Left ventricle myocardium inferior (tissue), 1 donor: ENCODE measurements around the gene NMT1. TPM values are rescaled to one million over a fixed set of nuclear protein-coding genes. Genes with fewer than 3 reads are reported as not detected.

Source experiments
- DNase-seq: peaks from one replicate; pipeline ENCODE4 v3.0.0-alpha.2; 2020
- H3K27ac ChIP-seq: fragments of 200-600 bp; replicated peaks from 2 replicates; pipeline ENCODE4 v1.8.0; 2021
- H3K27me3 ChIP-seq: fragments of 200-600 bp; 2 replicates; pipeline ENCODE4 v1.8.0; 2021; ENCODE audit warnings: low read depth
- H3K36me3 ChIP-seq: fragments of 200-600 bp; 2 replicates; pipeline ENCODE4 v1.8.0; 2021
- H3K4me1 ChIP-seq: fragments of 200-600 bp; 2 replicates; pipeline ENCODE4 v1.8.0; 2021
- H3K4me3 ChIP-seq: fragments of 200-600 bp; 2 replicates; pipeline ENCODE4 v1.8.0; 2021; ENCODE audit warnings: mild to moderate bottlenecking, moderate library complexity
- H3K9me3 ChIP-seq: fragments of 200-600 bp; replicated peaks from 2 replicates; pipeline ENCODE4 v1.8.0; 2021
- intact Hi-C: fragments of 100-400 bp; cut with micrococcal nuclease; formaldehyde crosslinking; loops from one replicate; pipeline ENCODE4 v1.11.0; 2022
- total RNA-seq: library from RNA; stranded (reverse); fragmentation: NEBNext Ultra II Directional; extraction: Animal tissue kit (Norgen Biotek cat#: 25700); gene quantifications from one replicate; pipeline ENCODE4 v1.2.1, GENCODE V29; 2021
- TF ChIP-seq, protein P1 (sequence below): fragments of 200-600 bp; IDR thresholded peaks from 2 replicates; pipeline ENCODE4 v1.8.0; 2021; ENCODE audit warnings: antibody characterized with exemption, mild to moderate bottlenecking, borderline replicate concordance
- donor health status: DM: no; HTN: yes; CAD: no; lungs with severe emphysema.

Gene NMT1
- total RNA-seq, 1 donor from 2014 or later, result 86.0 TPM

DNA sequence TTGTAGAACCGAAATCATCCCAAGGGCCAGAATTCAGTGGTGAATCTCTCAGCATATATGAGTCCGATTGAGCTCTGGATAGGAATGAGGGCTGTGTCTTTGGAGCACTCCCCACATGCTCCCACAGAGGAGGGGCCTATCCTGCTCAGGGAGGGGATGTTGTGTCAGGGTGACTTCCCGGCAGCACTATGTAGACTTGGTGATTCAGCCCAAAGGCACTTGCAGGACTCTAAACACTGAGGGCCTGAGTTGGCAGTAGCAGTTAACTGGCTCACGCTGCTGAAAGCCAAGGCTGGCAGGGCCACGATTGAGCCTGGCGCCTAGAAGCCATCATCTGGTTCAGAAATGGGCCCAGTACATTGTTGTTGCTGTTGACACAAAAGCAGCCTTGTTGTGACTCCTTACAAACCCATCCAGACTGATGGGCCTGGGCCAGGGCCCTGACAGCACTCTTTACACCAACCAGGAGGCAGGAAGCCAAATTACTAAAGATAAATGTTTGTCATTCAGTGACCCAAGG lies 31.9 kb downstream of the NMT1 start:
- peak; percentile 81 for DNase-seq
- Histone ChIP-seq H3K4me1 (peaks cover 62% of the 10 kb centered on the region), H3K36me3 (peaks cover 83% of the 10 kb centered on the region), H3K9me3 (no peaks in the 10 kb centered on the region), H3K4me3 (peak overlapping the region; percentile 24), H3K27ac (peak overlapping the region; percentile 92), H3K27me3 (no peaks in the 10 kb centered on the region)
- intact Hi-C loops, result no loop called here
- TF ChIP-seq, protein P1, sequence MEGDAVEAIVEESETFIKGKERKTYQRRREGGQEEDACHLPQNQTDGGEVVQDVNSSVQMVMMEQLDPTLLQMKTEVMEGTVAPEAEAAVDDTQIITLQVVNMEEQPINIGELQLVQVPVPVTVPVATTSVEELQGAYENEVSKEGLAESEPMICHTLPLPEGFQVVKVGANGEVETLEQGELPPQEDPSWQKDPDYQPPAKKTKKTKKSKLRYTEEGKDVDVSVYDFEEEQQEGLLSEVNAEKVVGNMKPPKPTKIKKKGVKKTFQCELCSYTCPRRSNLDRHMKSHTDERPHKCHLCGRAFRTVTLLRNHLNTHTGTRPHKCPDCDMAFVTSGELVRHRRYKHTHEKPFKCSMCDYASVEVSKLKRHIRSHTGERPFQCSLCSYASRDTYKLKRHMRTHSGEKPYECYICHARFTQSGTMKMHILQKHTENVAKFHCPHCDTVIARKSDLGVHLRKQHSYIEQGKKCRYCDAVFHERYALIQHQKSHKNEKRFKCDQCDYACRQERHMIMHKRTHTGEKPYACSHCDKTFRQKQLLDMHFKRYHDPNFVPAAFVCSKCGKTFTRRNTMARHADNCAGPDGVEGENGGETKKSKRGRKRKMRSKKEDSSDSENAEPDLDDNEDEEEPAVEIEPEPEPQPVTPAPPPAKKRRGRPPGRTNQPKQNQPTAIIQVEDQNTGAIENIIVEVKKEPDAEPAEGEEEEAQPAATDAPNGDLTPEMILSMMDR, result no peak

DNA sequence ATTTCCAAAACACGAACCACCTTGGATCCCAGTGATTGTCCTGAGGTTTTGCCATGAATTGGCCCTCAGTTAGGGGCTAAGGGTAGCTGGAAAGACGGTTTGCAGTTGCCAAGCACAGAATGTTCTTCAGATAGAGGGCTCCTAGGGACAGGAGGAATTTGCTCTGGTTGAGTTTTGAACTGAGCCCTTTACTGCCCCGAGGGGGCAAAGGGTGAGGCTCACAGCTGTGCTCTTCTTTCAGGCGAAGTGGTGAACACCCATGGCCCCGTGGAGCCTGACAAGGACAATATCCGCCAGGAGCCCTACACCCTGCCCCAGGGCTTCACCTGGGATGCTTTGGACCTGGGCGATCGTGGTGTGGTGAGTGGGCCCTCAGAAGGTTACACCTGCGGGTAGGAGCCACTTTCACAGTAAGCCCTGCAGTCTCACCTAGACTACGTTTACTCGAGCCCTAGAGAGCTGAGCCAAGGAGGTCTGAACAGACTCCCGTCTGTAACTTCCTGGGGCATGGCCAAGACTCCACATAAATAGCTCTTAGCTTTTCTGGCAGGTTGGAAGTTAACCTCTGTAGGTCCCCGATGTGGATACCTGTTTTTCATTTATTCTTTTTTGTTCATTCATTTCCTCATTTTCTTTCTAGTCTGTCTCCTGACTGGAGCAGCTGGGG lies 32.5 kb downstream of the NMT1 start:
- intact Hi-C loops, result no loop called here
- TF ChIP-seq, protein P1, result no peak
- peak; percentile 43 for DNase-seq
- Histone ChIP-seq H3K27me3 (no peaks in the 10 kb centered on the region), H3K4me1 (peaks cover 61% of the 10 kb centered on the region), H3K36me3 (peaks cover 83% of the 10 kb centered on the region), H3K9me3 (no peaks in the 10 kb centered on the region), H3K27ac (peak overlapping the region; percentile 92), H3K4me3 (peak overlapping the region; percentile 24)

DNA sequence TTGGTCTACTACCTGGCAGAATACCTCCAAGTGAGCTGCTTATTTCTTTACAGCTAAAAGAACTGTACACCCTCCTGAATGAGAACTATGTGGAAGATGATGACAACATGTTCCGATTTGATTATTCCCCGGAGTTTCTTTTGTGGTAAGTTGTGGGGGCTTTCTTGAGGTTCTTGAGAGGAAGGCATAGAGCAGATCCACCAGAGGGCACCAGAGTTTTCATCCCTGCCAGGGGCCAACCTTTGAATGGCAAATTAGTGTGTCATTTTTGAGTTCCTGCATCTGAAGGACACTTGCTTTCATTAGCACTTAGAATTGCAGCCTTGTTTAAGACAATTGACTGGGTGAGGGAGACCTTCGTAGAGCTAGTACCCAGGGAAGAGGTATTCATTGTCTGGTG lies 35.0 kb downstream of the NMT1 start:
- H3K27me3 ChIP-seq, result no peaks in the 10 kb centered on the region
- no peaks in the 10 kb centered on the region for H3K9me3 ChIP-seq
- H3K27ac ChIP-seq, result peak overlapping the region; percentile 92
- H3K36me3 ChIP-seq, result peaks cover 80% of the 10 kb centered on the region
- peaks cover 68% of the 10 kb centered on the region for H3K4me1 ChIP-seq
- no peak overlapping the region for H3K4me3 ChIP-seq
- TF ChIP-seq, protein P1, result peak; percentile 62
- intact Hi-C loops, result no loop called here
- DNase-seq, result no peak

DNA sequence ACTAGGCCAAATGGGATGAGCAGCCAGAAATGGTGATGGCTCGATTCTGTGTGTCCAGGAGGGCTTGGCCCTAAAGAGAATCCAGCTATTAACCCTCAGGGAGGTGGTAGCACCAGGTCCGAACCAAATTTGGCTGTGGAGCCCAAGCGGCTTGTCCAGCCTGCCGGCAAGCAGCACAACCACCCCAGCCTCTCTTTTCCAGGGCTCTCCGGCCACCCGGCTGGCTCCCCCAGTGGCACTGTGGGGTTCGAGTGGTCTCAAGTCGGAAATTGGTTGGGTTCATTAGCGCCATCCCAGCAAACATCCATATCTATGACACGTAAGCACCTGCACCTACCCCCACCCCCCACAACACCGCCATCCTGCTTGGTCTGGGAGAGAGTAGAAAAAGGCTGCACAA lies 35.8 kb downstream of the NMT1 start:
- Histone ChIP-seq H3K27me3 (no peaks in the 10 kb centered on the region), H3K36me3 (peaks cover 84% of the 10 kb centered on the region), H3K9me3 (no peaks in the 10 kb centered on the region), H3K4me3 (no peak overlapping the region), H3K27ac (peak overlapping the region; percentile 92), H3K4me1 (peaks cover 69% of the 10 kb centered on the region)
- intact Hi-C loops, result no loop called here
- TF ChIP-seq, protein P1, result no peak
- no peak for DNase-seq

DNA sequence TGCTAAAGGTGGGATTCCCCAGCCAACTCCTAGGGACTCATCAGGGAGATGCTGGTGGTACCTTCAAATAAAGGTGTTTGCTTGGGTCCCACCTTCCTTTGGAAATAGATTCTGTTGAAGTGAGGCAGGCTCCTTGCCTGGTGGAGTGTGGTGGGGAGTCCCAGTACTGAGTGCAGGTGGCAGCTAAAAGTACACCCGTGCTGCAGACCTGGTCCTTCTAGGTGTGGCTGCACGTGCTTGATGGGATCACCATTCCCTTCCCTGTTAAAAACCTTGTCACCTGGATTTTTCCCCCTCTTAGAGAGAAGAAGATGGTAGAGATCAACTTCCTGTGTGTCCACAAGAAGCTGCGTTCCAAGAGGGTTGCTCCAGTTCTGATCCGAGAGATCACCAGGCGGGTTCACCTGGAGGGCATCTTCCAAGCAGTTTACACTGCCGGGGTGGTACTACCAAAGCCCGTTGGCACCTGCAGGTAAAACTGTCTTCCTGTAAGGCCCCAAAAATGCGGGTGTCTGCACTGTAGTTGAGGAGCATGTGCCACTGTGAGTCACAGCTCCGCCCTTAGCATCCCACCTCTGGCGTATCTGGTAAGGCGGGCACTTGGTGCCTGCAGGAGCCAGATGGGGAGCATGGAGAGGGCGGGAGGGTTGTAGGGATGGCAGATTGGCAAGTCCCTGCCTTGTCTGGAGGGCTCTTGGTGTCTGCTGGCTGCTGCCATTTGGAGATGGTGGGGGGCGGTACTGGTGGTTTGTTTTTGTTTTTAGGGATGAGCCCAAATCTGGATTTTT lies 37.2 kb downstream of the NMT1 start:
- intact Hi-C loops, result no loop called here
- peak overlapping the region; percentile 56 for H3K27ac ChIP-seq
- TF ChIP-seq, protein P1, result no peak
- H3K27me3 ChIP-seq, result no peaks in the 10 kb centered on the region
- H3K4me1 ChIP-seq, result peaks cover 69% of the 10 kb centered on the region
- H3K9me3 ChIP-seq, result no peaks in the 10 kb centered on the region
- no peak for DNase-seq
- no peak overlapping the region for H3K4me3 ChIP-seq
- H3K36me3 ChIP-seq, result peaks cover 94% of the 10 kb centered on the region
